ENCODE measurements around the gene FBXO42.

Gene FBXO42

DNA sequence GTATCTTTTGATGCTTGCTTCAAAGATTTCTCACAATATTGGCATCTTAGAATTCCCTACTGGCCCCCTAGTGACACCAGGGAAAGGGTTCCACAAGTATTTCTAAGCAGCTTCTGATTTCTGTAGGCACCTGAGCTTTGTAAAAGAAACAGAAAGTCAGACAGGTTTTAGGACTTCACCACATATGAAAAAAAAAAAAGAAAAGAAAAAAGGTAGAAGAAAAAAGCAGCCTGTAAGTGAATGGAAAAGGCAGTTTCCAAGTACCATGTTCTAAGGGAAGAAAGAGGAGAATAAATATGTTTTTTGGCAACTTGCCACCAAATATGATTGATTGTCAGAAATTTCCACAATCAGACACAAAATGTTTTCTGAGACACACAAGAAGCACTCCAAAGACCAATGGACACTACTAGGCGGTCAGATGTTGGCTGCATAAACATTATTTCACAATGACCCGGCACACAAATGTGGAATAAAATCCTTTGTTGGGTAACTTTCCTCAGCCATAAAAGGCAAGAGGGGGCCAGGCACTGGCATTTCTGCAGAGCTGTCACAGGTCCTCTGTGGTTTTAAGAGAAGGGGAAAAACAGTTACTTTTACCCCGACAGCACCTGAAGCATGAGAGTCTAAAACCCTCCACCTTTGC, 102.6 kb downstream of the FBXO42 start:
- Histone ChIP-seq H3F3A (ENCODE audit: insufficient read depth, low read length) (peaks cover 7% of the 10 kb centered on the region; the same call in 1 of the 2 replicates), H3K4me1 (ENCODE audit: insufficient read depth, low read length, severe bottlenecking) (peaks cover 32% of the 10 kb centered on the region), H3K9me2 (ENCODE audit: low read depth, low read length) (no peaks in the 10 kb centered on the region), H3K79me2 (ENCODE audit: insufficient read depth, low read length) (no peaks in the 10 kb centered on the region), H3K27ac (ENCODE audit: low read depth, low read length, poor library complexity, severe bottlenecking) (peak overlapping the region; percentile 84), H2AFZ (ENCODE audit: low read length) (no peak overlapping the region), H3K4me2 (ENCODE audit: low read length) (peak overlapping the region; percentile 31; the same call in 1 of the 2 replicates), H3K4me3 (ENCODE audit: low read depth, low read length, poor library complexity, severe bottlenecking) (no peak overlapping the region), H3K27me3 (ENCODE audit: insufficient read depth, low read length) (no peaks in the 10 kb centered on the region), H3K9me3 (ENCODE audit: low read length) (no peaks in the 10 kb centered on the region), H3K9ac (ENCODE audit: low read length) (peak overlapping the region; percentile 2; the same call in 1 of the 2 replicates), H4K20me1 (ENCODE audit: insufficient read depth, low read length) (no peaks in the 10 kb centered on the region), H3K36me3 (ENCODE audit: insufficient read depth, low read length) (peaks cover 50% of the 10 kb centered on the region)
- TF ChIP-seq EZH2 (IDR thresholded peaks at IDR 0.05; ENCODE audit: borderline replicate concordance, low read length) = no peak
- TF ChIP-seq, protein P1, sequence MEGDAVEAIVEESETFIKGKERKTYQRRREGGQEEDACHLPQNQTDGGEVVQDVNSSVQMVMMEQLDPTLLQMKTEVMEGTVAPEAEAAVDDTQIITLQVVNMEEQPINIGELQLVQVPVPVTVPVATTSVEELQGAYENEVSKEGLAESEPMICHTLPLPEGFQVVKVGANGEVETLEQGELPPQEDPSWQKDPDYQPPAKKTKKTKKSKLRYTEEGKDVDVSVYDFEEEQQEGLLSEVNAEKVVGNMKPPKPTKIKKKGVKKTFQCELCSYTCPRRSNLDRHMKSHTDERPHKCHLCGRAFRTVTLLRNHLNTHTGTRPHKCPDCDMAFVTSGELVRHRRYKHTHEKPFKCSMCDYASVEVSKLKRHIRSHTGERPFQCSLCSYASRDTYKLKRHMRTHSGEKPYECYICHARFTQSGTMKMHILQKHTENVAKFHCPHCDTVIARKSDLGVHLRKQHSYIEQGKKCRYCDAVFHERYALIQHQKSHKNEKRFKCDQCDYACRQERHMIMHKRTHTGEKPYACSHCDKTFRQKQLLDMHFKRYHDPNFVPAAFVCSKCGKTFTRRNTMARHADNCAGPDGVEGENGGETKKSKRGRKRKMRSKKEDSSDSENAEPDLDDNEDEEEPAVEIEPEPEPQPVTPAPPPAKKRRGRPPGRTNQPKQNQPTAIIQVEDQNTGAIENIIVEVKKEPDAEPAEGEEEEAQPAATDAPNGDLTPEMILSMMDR (IDR thresholded peaks at IDR 0.05; ENCODE audit: low read length) = no peak

DNA sequence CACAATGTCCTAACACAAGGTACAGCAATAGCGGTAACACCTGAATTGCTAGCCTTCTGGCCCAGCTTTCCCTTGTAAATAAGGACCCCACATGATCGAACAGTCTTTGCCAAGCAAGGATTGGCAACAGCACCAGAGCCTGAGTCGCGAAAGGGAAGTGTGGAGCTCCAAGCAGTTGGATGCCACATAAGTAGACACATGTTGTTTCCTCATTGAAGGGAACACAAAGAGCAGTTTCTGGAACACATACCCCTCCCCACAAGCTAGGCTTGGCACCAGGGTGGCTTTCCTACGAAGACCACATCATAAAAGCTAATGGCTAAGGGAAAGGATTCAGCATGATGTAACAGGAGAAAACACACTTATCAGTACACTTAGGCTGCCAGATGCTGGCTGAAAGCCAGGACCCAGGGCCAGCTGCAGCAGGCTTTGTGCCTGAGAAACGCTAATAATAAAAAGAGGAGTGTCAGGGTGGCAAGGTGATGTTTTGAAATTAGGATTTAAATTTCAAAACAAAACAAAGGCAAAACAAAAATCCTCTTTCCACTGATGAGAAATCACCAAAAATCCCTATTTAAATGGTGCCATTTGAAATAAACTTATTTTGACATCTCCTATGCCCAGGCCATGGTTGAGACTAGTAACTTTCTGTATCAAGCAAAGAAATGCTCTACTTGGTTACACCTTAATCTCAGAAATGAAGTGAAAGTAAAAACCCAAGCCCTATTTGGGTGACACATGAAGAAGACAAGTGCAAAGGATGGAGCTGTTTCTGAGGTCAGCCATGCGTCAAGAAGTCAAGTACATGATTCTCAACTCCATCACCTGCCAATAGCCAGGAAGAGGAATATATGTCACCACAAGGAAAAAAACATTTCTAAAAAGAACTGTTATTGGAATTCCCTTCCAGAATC, 103.4 kb downstream of the FBXO42 start:
- Histone ChIP-seq H3K27ac (ENCODE audit: low read depth, low read length, poor library complexity, severe bottlenecking) (peak overlapping the region; percentile 84), H3K9ac (ENCODE audit: low read length) (peak overlapping the region; percentile 2; the same call in 1 of the 2 replicates), H3K27me3 (ENCODE audit: insufficient read depth, low read length) (no peaks in the 10 kb centered on the region), H3K4me1 (ENCODE audit: insufficient read depth, low read length, severe bottlenecking) (peaks cover 32% of the 10 kb centered on the region), H4K20me1 (ENCODE audit: insufficient read depth, low read length) (no peaks in the 10 kb centered on the region), H3K9me2 (ENCODE audit: low read depth, low read length) (no peaks in the 10 kb centered on the region), H3K36me3 (ENCODE audit: insufficient read depth, low read length) (peaks cover 43% of the 10 kb centered on the region), H3K79me2 (ENCODE audit: insufficient read depth, low read length) (no peaks in the 10 kb centered on the region), H2AFZ (ENCODE audit: low read length) (no peak overlapping the region), H3F3A (ENCODE audit: insufficient read depth, low read length) (peaks cover 7% of the 10 kb centered on the region; the same call in 1 of the 2 replicates), H3K4me3 (ENCODE audit: low read depth, low read length, poor library complexity, severe bottlenecking) (no peak overlapping the region), H3K9me3 (ENCODE audit: low read length) (no peaks in the 10 kb centered on the region), H3K4me2 (ENCODE audit: low read length) (peak overlapping the region; percentile 31)
- TF ChIP-seq EZH2 (IDR thresholded peaks at IDR 0.05; ENCODE audit: borderline replicate concordance, low read length) = no peak
- TF ChIP-seq, protein P1 (IDR thresholded peaks at IDR 0.05; ENCODE audit: low read length) = no peak

DNA sequence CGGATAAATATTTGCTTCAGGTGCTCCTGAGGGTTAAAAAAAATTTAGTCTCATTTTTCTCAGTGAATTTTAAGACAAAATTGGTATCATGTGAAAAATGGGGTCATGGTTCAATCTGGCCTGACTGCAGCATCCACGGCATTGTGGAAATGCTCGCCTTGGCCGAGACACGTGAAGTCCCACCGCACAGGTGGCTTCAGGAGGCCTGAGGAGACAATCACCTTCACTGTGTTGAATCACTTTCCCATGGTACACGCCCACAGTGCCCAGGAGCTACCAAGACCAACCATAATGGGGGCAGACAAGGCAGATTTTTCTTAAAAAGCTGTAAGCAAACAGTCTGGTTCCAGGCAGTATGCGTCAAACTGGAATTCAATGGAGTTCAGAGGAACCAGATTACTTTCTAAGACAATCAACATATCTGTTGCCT, 104.3 kb downstream of the FBXO42 start:
- H3K79me2 ChIP-seq (ENCODE audit: insufficient read depth, low read length) = no peaks in the 10 kb centered on the region
- H3K9ac ChIP-seq (ENCODE audit: low read length) = no peak overlapping the region; the same call in 1 of the 2 replicates
- peaks cover 32% of the 10 kb centered on the region for H3K4me1 ChIP-seq (ENCODE audit: insufficient read depth, low read length, severe bottlenecking)
- no peaks in the 10 kb centered on the region for H3K9me2 ChIP-seq (ENCODE audit: low read depth, low read length)
- TF ChIP-seq, protein P1 (IDR thresholded peaks at IDR 0.05; ENCODE audit: low read length) = no peak
- TF ChIP-seq EZH2 (IDR thresholded peaks at IDR 0.05; ENCODE audit: borderline replicate concordance, low read length) = no peak
- peaks cover 40% of the 10 kb centered on the region for H3K36me3 ChIP-seq (ENCODE audit: insufficient read depth, low read length)
- H3K27ac ChIP-seq (ENCODE audit: low read depth, low read length, poor library complexity, severe bottlenecking) = peak overlapping the region; percentile 84
- no peaks in the 10 kb centered on the region for H3K9me3 ChIP-seq (ENCODE audit: low read length)
- no peaks in the 10 kb centered on the region for H3K27me3 ChIP-seq (ENCODE audit: insufficient read depth, low read length)
- peaks cover 7% of the 10 kb centered on the region; the same call in 1 of the 2 replicates for H3F3A ChIP-seq (ENCODE audit: insufficient read depth, low read length)
- no peak overlapping the region for H2AFZ ChIP-seq (ENCODE audit: low read length)
- no peak overlapping the region; the same call in 1 of the 2 replicates for H3K4me2 ChIP-seq (ENCODE audit: low read length)
- no peaks in the 10 kb centered on the region for H4K20me1 ChIP-seq (ENCODE audit: insufficient read depth, low read length)
- no peak overlapping the region for H3K4me3 ChIP-seq (ENCODE audit: low read depth, low read length, poor library complexity, severe bottlenecking)

All from OCI-LY1 (cell line).